Mesenchymal stem cell (in vitro differentiated cells and primary cell): ENCODE measurements around the gene MGA.

Source experiments
- DNase-seq: peaks from one replicate; pipeline ENCODE4 v3.0.0-alpha.2; 2013
- H2AFZ ChIP-seq: one replicate; pipeline ENCODE4 v1.6.1; 2013; ENCODE audit warnings: low read depth, mild to moderate bottlenecking, control low read depth, inconsistent platforms, low read length, moderate library complexity
- H2AK5ac ChIP-seq: 2 replicates; pipeline ENCODE4 v1.6.1; 2013; ENCODE audit warnings: low read length, moderate library complexity, mild to moderate bottlenecking, inconsistent platforms; ENCODE audit not compliant: severe bottlenecking
- H2BK120ac ChIP-seq: one replicate; pipeline ENCODE4 v1.6.1; 2013; ENCODE audit warnings: low read depth, mild to moderate bottlenecking, inconsistent platforms, low read length, moderate library complexity
- H2BK12ac ChIP-seq, 2 experiments: one replicate each; pipeline ENCODE4 v1.6.1; 2013; ENCODE audit warnings: inconsistent platforms in 2 of 2, low read length in 2 of 2, mild to moderate bottlenecking in 2 of 2, moderate library complexity in 2 of 2, control low read depth in 1 of 2
- H2BK15ac ChIP-seq: one replicate; pipeline ENCODE4 v1.6.1; 2013; ENCODE audit warnings: mild to moderate bottlenecking, low read depth, inconsistent platforms; ENCODE audit not compliant: poor library complexity, severe bottlenecking
- H2BK5ac ChIP-seq: 2 replicates; pipeline ENCODE4 v1.6.1; 2013; ENCODE audit warnings: low read depth, mild to moderate bottlenecking, low read length, control low read depth, inconsistent platforms; ENCODE audit not compliant: poor library complexity, severe bottlenecking
- H3K14ac ChIP-seq, 2 experiments: one replicate each; pipeline ENCODE4 v1.6.1; 2013; ENCODE audit warnings: inconsistent platforms in 2 of 2, low read length in 2 of 2, control low read depth in 1 of 2, mild to moderate bottlenecking in 1 of 2, moderate library complexity in 1 of 2
- H3K18ac ChIP-seq, 2 experiments: one replicate each; pipeline ENCODE4 v1.6.1; 2013; ENCODE audit warnings: inconsistent platforms in 2 of 2, low read length in 2 of 2, control low read depth in 1 of 2, low read depth in 1 of 2, mild to moderate bottlenecking in 1 of 2
- H3K23ac ChIP-seq, 2 experiments: one replicate each; pipeline ENCODE4 v1.6.1; 2013; ENCODE audit warnings: inconsistent platforms in 2 of 2, low read length in 2 of 2, mild to moderate bottlenecking in 2 of 2, moderate library complexity in 2 of 2, control low read depth in 1 of 2
- H3K27ac ChIP-seq: 2 replicates; pipeline ENCODE4 v1.5.1; 2013; ENCODE audit warnings: mild to moderate bottlenecking, moderate library complexity, low read length, control low read depth, inconsistent platforms; ENCODE audit not compliant: poor library complexity, severe bottlenecking
- H3K27me3 ChIP-seq, 2 experiments: 2 replicates each; pipeline versions ENCODE4 v1.6.1 to v1.7.0; 2013; ENCODE audit warnings: low read length in 2 of 2, mild to moderate bottlenecking in 2 of 2, moderate library complexity in 2 of 2, control low read depth in 1 of 2, inconsistent platforms in 1 of 2; ENCODE audit not compliant: control insufficient read depth in 1 of 2, insufficient read depth in 1 of 2
- H3K36me3 ChIP-seq, 2 experiments: 2 replicates each; pipeline versions ENCODE4 v1.6.1 to v1.7.0; 2013; ENCODE audit warnings: low read length in 2 of 2, control low read depth in 1 of 2, inconsistent platforms in 1 of 2, low read depth in 1 of 2, mild to moderate bottlenecking in 1 of 2; ENCODE audit not compliant: insufficient read depth in 2 of 2, control insufficient read depth in 1 of 2
- H3K4ac ChIP-seq, 2 experiments: one replicate each; pipeline ENCODE4 v1.6.1; 2013; ENCODE audit warnings: inconsistent platforms in 2 of 2, low read length in 2 of 2, mild to moderate bottlenecking in 2 of 2, moderate library complexity in 2 of 2, control low read depth in 1 of 2, low read depth in 1 of 2
- H3K4me1 ChIP-seq: 2 replicates; pipeline ENCODE4 v1.6.1; 2013; ENCODE audit warnings: low read depth, low read length, control low read depth; ENCODE audit not compliant: control insufficient read depth, insufficient read depth
- H3K4me2 ChIP-seq: 2 replicates; pipeline ENCODE4 v1.6.1; 2013; ENCODE audit warnings: low read length, mild to moderate bottlenecking, inconsistent platforms; ENCODE audit not compliant: poor library complexity, severe bottlenecking
- H3K4me3 ChIP-seq, 2 experiments: 2 replicates each; pipeline versions ENCODE4 v1.5.1 to v1.7.0; 2013; ENCODE audit warnings: low read length in 2 of 2, mild to moderate bottlenecking in 2 of 2, control low read depth in 1 of 2, low read depth in 1 of 2; ENCODE audit not compliant: insufficient read depth in 1 of 2
- H3K79me1 ChIP-seq: replicated peaks from 2 replicates; pipeline ENCODE4 v1.6.1; 2013; ENCODE audit warnings: mild to moderate bottlenecking, control low read depth, low read length, inconsistent platforms; ENCODE audit not compliant: poor library complexity, severe bottlenecking
- H3K9ac ChIP-seq: 2 replicates; pipeline ENCODE4 v1.7.0; 2013; ENCODE audit warnings: mild to moderate bottlenecking, low read length, moderate library complexity
- H3K9me3 ChIP-seq: 2 replicates; pipeline ENCODE4 v1.7.0; 2013; ENCODE audit warnings: mild to moderate bottlenecking, low read length; ENCODE audit not compliant: control insufficient read depth
- H4K8ac ChIP-seq: one replicate; pipeline ENCODE4 v1.6.1; 2013; ENCODE audit warnings: inconsistent platforms, mild to moderate bottlenecking, low read length, moderate library complexity
- H4K91ac ChIP-seq: one replicate; pipeline ENCODE4 v1.6.1; 2013; ENCODE audit warnings: mild to moderate bottlenecking, low read length, inconsistent platforms
- WGBS: methylation state at CpG from one replicate; pipeline ENCODE4 v1.1.7; 2013; ENCODE audit warnings: mixed read lengths; 5-methylcytosine and 5-hydroxymethylcytosine counted together

MGA gene

DNA sequence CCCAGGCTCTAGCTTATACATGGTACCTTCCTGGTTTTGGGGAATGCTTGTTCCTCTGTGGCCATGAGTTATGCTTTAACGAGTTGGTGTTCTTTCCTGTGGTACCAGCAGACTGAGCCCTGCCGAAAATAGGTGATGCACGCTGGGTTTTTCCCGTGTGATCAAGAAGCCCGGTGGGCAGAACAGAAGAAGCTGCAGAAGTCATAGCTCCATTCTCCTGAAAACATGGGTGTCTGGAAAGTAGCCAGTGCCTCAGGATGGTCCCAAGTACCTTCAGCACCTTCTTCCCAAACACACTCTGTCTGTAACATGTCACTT is 139.2 kb downstream of the MGA start:
- Histone ChIP-seq H4K8ac (no peak overlapping the region), H3K27me3 (no peaks in the 10 kb centered on the region)
- WGBS: 99% methylated on average over 5 of the region's 5 CpGs

DNA sequence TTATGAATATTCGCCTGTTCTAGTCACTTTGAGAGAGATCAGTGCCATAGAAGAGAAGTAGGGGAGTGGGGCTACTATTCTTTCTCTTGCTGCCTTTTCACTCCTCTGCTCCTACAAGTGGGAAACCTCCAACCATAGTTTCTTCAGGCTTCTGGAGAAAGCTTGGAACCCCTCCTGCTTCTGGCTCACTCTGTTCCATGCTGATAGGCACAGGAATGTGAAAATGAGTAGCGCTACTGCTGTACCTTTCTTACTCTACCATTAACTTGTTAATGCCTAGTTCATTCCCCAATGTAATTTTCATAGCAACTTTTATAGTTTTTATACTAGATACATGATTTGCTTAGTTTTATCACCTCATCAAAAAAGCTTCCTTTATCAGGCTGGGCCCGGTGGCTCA is 141.0 kb downstream of the MGA start:
- H3K4me2 ChIP-seq: no peak overlapping the region
- H3K36me3 ChIP-seq: peaks cover 15 to 31% of the 10 kb centered on the region in 2 experiments
- no peak for DNase-seq
- H3K18ac ChIP-seq: no peak overlapping the region
- H2AFZ ChIP-seq: no peak overlapping the region
- no peaks in the 10 kb centered on the region for H3K9me3 ChIP-seq
- no peak overlapping the region for H2BK5ac ChIP-seq
- H3K27ac ChIP-seq: no peak overlapping the region
- peaks cover 38% of the 10 kb centered on the region for H3K79me1 ChIP-seq
- no peaks in the 10 kb centered on the region for H3K27me3 ChIP-seq
- no peak overlapping the region for H2AK5ac ChIP-seq
- no peak overlapping the region for H2BK120ac ChIP-seq
- H4K91ac ChIP-seq: no peak overlapping the region
- 100% methylated on average over 3 of the region's 3 CpGs for WGBS
- no peak overlapping the region for H3K4ac ChIP-seq
- no peak overlapping the region for H2BK12ac ChIP-seq
- H2BK15ac ChIP-seq: no peak overlapping the region
- H3K23ac ChIP-seq: no peak overlapping the region
- no peak overlapping the region for H3K9ac ChIP-seq
- H3K14ac ChIP-seq: no peak overlapping the region
- H3K4me1 ChIP-seq: peaks cover 16% of the 10 kb centered on the region
- no peak overlapping the region for H3K4me3 ChIP-seq
- no peak overlapping the region for H4K8ac ChIP-seq

More for the DNA sequence above, 139.2 kb downstream of the MGA start:
- Histone ChIP-seq H2BK12ac (no peak overlapping the region), H2BK120ac (no peak overlapping the region), H2AFZ (no peak overlapping the region), H3K36me3 (peaks cover 10 to 22% of the 10 kb centered on the region in 2 experiments), H3K9ac (no peak overlapping the region), H3K79me1 (peaks cover 29% of the 10 kb centered on the region), H3K4me3 (no peak overlapping the region), H2AK5ac (no peak overlapping the region), H3K23ac (no peak overlapping the region), H3K4ac (no peak overlapping the region), H3K18ac (no peak overlapping the region), H3K4me2 (no peak overlapping the region), H4K91ac (no peak overlapping the region), H3K4me1 (peaks cover 15% of the 10 kb centered on the region), H3K27ac (no peak overlapping the region), H3K9me3 (no peaks in the 10 kb centered on the region), H2BK15ac (no peak overlapping the region), H2BK5ac (no peak overlapping the region), H3K14ac (no peak overlapping the region)
- no peak for DNase-seq

DNA sequence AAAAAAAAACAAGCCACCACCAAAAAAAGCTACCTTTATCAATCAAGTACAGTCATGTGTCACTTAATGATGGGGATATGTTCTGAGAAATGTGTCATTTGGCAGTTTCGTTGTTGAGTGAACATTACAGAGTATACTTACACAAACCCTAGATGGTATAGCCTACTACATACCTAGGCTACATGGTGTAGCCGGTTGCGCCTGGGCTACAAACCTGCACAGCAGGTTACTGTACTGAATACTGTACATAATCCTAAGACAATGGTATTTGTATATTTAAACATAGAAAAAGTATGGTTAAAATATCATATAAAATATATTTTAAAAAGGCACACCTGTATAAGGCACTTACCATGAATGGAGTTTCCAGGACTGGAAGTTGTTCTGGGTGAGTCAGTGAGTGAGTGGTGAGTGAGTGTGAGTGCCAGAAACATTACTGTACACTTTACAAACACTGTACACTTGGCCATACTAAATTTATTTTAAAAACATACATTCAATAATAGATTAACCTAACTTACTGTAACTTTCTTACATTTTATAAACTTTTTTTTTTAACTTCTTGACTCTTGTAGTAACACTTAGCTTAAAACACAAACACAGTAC is 141.7 kb downstream of the MGA start:
- H3K9me3 ChIP-seq: no peaks in the 10 kb centered on the region
- no peak overlapping the region for H3K4ac ChIP-seq
- H3K23ac ChIP-seq: no peak overlapping the region
- H3K27me3 ChIP-seq: no peaks in the 10 kb centered on the region
- H3K4me3 ChIP-seq: no peak overlapping the region
- 80% methylated on average over 1 of the region's 3 CpGs for WGBS
- H2BK5ac ChIP-seq: no peak overlapping the region
- peak overlapping the region; percentile 14 for H3K27ac ChIP-seq
- H3K4me2 ChIP-seq: no peak overlapping the region
- H3K4me1 ChIP-seq: peaks cover 23% of the 10 kb centered on the region
- peaks cover 18 to 34% of the 10 kb centered on the region in 2 experiments for H3K36me3 ChIP-seq
- H2BK120ac ChIP-seq: no peak overlapping the region
- no peak overlapping the region for H3K18ac ChIP-seq
- no peak for DNase-seq
- no peak overlapping the region for H3K9ac ChIP-seq
- no peak overlapping the region for H2BK12ac ChIP-seq
- H3K79me1 ChIP-seq: peaks cover 43% of the 10 kb centered on the region
- H4K91ac ChIP-seq: no peak overlapping the region
- no peak overlapping the region for H3K14ac ChIP-seq
- H2BK15ac ChIP-seq: no peak overlapping the region
- H4K8ac ChIP-seq: no peak overlapping the region
- no peak overlapping the region for H2AFZ ChIP-seq
- no peak overlapping the region for H2AK5ac ChIP-seq

DNA sequence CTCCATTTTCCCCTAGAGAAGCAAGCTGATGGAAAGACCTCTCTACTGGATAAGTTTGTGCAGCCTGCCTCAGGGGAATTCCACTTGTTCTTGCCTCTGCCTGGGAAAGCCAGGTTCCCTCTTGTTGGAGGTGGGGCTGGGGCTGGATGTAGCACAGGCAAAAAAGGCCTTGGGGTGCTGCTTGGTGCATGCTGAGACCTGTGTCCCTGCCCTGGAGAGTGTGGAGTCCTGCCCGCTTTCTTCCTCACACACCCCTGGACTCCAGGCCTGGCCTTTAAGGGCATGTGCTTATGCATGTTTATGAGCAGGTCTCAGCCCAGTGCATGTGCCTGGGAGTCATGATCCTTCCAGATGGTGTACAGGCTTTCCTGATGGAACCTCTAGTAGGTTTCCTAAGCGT is 144.2 kb downstream of the MGA start:
- Histone ChIP-seq H3K18ac (no peak overlapping the region), H2BK5ac (no peak overlapping the region), H4K91ac (no peak overlapping the region), H3K23ac (no peak overlapping the region), H3K79me1 (peaks cover 35% of the 10 kb centered on the region), H3K4me3 (no peak overlapping the region), H2BK12ac (no peak overlapping the region), H3K4ac (no peak overlapping the region), H3K27me3 (no peaks in the 10 kb centered on the region), H2BK15ac (no peak overlapping the region), H2BK120ac (no peak overlapping the region), H3K4me2 (no peak overlapping the region), H3K27ac (no peak overlapping the region), H3K36me3 (peaks cover 18 to 34% of the 10 kb centered on the region in 2 experiments), H2AK5ac (no peak overlapping the region), H3K9me3 (no peaks in the 10 kb centered on the region), H4K8ac (no peak overlapping the region), H3K9ac (no peak overlapping the region), H3K14ac (no peak overlapping the region), H2AFZ (no peak overlapping the region), H3K4me1 (peaks cover 18% of the 10 kb centered on the region)
- no peak for DNase-seq
- 95% methylated on average over 2 of the region's 2 CpGs for WGBS
